H1 (cell line): ENCODE results near the gene FIP1L1.

Experiments used
- CTCF ChIP-seq, 3 experiments: IDR thresholded peaks; 1 replicate in 2 of 3; 2 replicates in 1 of 3; pipeline versions ENCODE4 v1.5.1 to v1.6.1; 2011; ENCODE audit warnings: low read length in 3 of 3, mild to moderate bottlenecking in 3 of 3, inconsistent platforms in 2 of 3, low read depth in 1 of 3, moderate library complexity in 1 of 3; ENCODE audit not compliant: insufficient read depth in 1 of 3; ENCODE audit errors: control extremely low read depth in 1 of 3
- POLR2AphosphoS5 ChIP-seq: IDR thresholded peaks from 2 replicates; pipeline ENCODE4 v1.6.1; 2011; ENCODE audit warnings: low read depth, low read length

GRCh38 chr4:53380221-53380620 lies 2.8 kb downstream of the FIP1L1 start:
- TF ChIP-seq POLR2AphosphoS5 (no peak), CTCF (IDR thresholded peaks at IDR 0.05; ENCODE audit: control extremely low read depth in 1 of 3, insufficient read depth in 1 of 3, low read depth in 1 of 3, low read length in 3 of 3) (no peak)
